ENCODE results near the gene PDE6G. TPM values are rescaled to one million over a fixed set of nuclear protein-coding genes. Genes with fewer than 3 reads are reported as not detected.

Gene PDE6G
- total and polyA plus RNA-seq, 8 donors, result 0.85 to 2.6 (median 1.5) TPM; not detected in 4

DNA sequence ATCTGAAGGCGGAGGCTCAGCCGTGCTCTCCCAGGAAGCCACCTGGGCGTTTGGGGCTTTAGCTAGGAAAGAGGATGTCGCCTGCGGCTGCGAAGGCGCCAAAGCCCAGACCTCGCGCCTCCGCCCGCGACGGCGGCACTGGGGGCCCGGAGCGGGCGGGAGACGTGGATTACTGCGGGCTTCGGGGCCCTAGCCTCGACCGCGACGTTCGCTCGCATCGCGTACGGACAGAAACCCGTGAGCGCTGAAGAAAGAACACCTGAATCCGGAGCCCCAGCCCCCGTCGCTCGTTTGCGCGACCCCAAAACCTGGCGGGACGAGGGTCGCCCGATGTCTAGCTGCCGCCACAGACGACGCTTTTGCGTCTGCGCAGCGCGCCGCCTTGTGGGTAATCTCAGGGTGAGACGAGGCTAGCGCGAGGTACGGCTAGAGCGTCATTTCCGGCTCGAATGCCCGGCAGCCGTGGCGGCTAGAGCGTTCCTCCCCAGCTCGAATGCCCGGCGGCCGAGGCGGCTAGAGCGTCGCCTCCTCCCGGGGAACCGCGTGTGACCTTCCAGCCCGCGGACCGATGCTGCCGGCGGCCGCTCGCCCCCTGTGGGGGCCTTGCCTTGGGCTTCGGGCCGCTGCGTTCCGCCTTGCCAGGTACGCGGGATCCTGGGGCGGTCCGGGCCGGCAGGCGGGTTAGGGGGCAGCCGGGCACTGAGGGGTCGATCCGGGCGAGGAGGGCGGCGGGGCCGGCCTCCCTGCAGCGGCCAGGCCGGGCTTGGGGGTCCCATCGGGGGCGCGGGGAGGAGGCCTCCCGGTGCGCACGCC is 46.8 kb upstream of the PDE6G start, which contains the start of gene MRPL12:
Gene MRPL12, plus strand, starts transcription at position 434 of the 813 bp plus-strand sequence. Its CDS starts 135 bp downstream, at position 569.
- Histone ChIP-seq H3K27ac (peak within 1 kb of the TSS; percentile 78 to 98 (median 95)), H3K36me3 (peaks cover 50 to 70% (median 68%) of the 10 kb centered on the region in 4 donors), H3K9me3 (no peaks in the 10 kb centered on the region), H3K4me1 (peaks cover 33 to 43% (median 40%) of the 10 kb centered on the region in 4 donors), H3K27me3 (no peaks in the 10 kb centered on the region), H3K4me3 (peak within 1 kb of the TSS; percentile 79 to 87 (median 86))
- intact Hi-C loops (cut with DNase I; ENCODE audit: low total_unique reads), result no loop called here
- DNase-seq, result peak; percentile 94 to 98
- WGBS, 5 donors, result 0 to 1% (median 0%) methylated on average over 5 to 102 of the region's 102 CpGs
- peak; percentile 95 to 99 (median 97) for TF ChIP-seq POLR2AphosphoS5 (IDR thresholded peaks at IDR 0.05)
- TF ChIP-seq, protein P1, sequence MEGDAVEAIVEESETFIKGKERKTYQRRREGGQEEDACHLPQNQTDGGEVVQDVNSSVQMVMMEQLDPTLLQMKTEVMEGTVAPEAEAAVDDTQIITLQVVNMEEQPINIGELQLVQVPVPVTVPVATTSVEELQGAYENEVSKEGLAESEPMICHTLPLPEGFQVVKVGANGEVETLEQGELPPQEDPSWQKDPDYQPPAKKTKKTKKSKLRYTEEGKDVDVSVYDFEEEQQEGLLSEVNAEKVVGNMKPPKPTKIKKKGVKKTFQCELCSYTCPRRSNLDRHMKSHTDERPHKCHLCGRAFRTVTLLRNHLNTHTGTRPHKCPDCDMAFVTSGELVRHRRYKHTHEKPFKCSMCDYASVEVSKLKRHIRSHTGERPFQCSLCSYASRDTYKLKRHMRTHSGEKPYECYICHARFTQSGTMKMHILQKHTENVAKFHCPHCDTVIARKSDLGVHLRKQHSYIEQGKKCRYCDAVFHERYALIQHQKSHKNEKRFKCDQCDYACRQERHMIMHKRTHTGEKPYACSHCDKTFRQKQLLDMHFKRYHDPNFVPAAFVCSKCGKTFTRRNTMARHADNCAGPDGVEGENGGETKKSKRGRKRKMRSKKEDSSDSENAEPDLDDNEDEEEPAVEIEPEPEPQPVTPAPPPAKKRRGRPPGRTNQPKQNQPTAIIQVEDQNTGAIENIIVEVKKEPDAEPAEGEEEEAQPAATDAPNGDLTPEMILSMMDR (IDR thresholded peaks at IDR 0.05), result peak in 4 of 7 experiments; percentile 17 to 40 (median 30)
- TF ChIP-seq EP300 (IDR thresholded peaks at IDR 0.05), result no peak
- TF ChIP-seq POLR2A (IDR thresholded peaks at IDR 0.05), result peak in 1 of 4 donors; percentile 64

DNA sequence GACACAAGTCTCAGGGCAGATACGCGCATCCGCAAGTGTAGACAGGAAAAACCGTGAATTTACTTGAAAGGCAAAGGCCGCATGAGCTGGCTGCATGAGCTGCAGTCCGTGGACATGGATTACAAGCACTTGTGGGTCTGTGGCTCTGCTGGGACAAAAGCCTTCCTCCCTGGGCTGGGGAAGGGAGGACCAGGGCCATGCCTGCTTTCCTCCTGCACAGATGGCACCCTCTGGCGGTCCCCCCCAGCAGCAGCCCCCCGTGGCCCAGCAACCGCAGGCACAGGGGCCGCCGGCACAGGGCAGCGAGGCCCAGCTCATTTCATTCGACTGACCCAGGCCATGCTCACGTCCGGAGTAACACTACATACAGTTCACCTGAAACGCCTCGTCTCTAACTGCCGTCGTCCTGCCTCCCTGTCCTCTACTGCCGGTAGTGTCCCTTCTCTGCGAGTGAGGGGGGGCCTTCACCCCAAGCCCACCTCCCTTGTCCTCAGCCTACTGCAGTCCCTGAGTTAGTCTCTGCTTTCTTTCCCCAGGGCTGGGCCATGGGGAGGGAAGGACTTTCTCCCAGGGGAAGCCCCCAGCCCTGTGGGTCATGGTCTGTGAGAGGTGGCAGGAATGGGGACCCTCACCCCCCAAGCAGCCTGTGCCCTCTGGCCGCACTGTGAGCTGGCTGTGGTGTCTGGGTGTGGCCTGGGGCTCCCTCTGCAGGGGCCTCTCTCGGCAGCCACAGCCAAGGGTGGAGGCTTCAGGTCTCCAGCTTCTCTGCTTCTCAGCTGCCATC is 45.1 kb upstream of the PDE6G start:
- peaks cover 50 to 70% (median 69%) of the 10 kb centered on the region in 4 donors for H3K36me3 ChIP-seq
- intact Hi-C loops (cut with DNase I; ENCODE audit: low total_unique reads), result no loop called here
- TF ChIP-seq EP300 (IDR thresholded peaks at IDR 0.05), result no peak
- TF ChIP-seq POLR2AphosphoS5 (IDR thresholded peaks at IDR 0.05), result no peak
- TF ChIP-seq, protein P1 (IDR thresholded peaks at IDR 0.05), result no peak
- TF ChIP-seq POLR2A (IDR thresholded peaks at IDR 0.05), result no peak
- peaks cover 33 to 43% (median 40%) of the 10 kb centered on the region in 4 donors for H3K4me1 ChIP-seq
- peak overlapping the region in 4 of 5 donors; percentile 95 to 98 (median 95) for H3K27ac ChIP-seq
- 54 to 75% (median 61%) methylated on average over 17 to 23 of the region's 23 CpGs for WGBS, 5 donors
- DNase-seq, result no peak
- no peaks in the 10 kb centered on the region for H3K9me3 ChIP-seq
- H3K27me3 ChIP-seq, result no peaks in the 10 kb centered on the region
- H3K4me3 ChIP-seq, result peak overlapping the region; percentile 79 to 87 (median 86)

- peak overlapping the region in 1 of 5 donors; percentile 34 for H3K27ac ChIP-seq
- H3K4me1 ChIP-seq, result peaks cover 33 to 43% (median 40%) of the 10 kb centered on the region in 4 donors
- intact Hi-C loops (cut with DNase I; ENCODE audit: low total_unique reads), result no loop called here
- no peak for DNase-seq
- no peaks in the 10 kb centered on the region for H3K27me3 ChIP-seq
- H3K36me3 ChIP-seq, result peaks cover 49 to 70% (median 69%) of the 10 kb centered on the region in 4 donors
- H3K9me3 ChIP-seq, result no peaks in the 10 kb centered on the region
- peak overlapping the region in 1 of 4 donors; percentile 86 for H3K4me3 ChIP-seq
- no peak for TF ChIP-seq POLR2AphosphoS5 (IDR thresholded peaks at IDR 0.05)
- TF ChIP-seq, protein P1 (IDR thresholded peaks at IDR 0.05), result no peak
- no peak for TF ChIP-seq EP300 (IDR thresholded peaks at IDR 0.05)
- no peak for TF ChIP-seq POLR2A (IDR thresholded peaks at IDR 0.05)
- WGBS, 5 donors, result 83 to 88% (median 84%) methylated on average over 18 to 25 of the region's 25 CpGs
These were observed 44.3 kb upstream of the PDE6G start for GRCh38 chr17:81700353-81701287.
